GM21423 (cell line): ENCODE data around the gene TRMU.

Experiments
- ATAC-seq: cut with Tn5 transposase; IDR thresholded peaks from one replicate; pipeline ENCODE4 v1.9.1; 2021; ENCODE audit warnings: mild to moderate bottlenecking, moderate library complexity; ENCODE audit not compliant: unreplicated experiment

TRMU gene, protein sequence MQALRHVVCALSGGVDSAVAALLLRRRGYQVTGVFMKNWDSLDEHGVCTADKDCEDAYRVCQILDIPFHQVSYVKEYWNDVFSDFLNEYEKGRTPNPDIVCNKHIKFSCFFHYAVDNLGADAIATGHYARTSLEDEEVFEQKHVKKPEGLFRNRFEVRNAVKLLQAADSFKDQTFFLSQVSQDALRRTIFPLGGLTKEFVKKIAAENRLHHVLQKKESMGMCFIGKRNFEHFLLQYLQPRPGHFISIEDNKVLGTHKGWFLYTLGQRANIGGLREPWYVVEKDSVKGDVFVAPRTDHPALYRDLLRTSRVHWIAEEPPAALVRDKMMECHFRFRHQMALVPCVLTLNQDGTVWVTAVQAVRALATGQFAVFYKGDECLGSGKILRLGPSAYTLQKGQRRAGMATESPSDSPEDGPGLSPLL

DNA sequence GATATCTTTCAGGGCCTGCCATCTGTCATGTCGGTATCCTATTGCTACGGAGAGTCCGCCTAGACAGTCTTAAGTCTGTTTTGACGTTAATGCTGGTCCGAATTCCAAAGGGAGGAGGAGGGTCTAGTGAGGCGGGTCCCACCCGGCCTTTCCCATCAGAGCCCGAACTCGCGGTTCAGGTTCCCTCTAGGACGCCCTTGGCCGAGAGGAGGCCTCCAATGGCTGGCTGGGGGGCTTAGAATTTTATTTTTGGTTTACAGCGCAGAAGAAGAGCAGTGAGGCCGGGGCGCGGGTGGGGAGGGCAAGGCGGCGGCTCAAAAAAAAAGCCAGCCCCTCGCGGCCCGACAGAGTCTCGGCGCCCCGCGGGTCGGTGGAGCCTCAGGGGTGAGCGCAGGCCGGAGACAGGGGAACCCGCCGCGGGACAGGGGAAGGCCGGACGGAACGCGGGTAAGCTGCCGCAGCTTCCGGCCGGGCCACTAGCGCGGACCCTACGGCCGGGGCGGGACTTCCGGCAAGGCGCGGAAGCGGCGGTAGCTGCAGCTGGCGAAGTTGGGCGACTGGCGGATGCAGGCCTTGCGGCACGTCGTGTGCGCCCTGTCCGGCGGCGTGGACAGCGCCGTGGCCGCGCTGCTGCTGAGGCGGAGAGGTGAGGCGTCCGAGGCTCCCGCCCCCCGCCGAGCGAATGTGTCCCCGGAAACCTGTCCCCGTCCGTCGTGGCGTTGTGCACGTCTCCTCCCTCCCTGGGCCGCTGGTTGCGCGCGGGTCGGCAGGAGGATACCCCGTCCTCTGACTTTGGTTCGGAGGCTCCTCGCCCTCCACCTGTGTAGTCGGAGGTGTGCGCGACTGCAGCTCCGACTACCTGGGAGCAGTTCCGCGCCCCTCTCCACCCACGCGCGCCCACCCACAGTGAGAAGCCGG lies at the start of gene TRMU:
Gene TRMU (plus strand): TSS at position 514 of the 918 bp plus-strand sequence. CDS start 51 bp downstream, at position 565.
- ATAC-seq = peak; percentile 91

GRCh38 chr22:46286006-46286405 lies 49.5 kb upstream of the TRMU start:
- no peak for ATAC-seq

GRCh38 chr22:46286941-46287872 lies 48.3 kb upstream of the TRMU start:
- no peak for ATAC-seq

GRCh38 chr22:46287873-46288751 lies 47.4 kb upstream of the TRMU start:
- peak; percentile 74 for ATAC-seq

DNA sequence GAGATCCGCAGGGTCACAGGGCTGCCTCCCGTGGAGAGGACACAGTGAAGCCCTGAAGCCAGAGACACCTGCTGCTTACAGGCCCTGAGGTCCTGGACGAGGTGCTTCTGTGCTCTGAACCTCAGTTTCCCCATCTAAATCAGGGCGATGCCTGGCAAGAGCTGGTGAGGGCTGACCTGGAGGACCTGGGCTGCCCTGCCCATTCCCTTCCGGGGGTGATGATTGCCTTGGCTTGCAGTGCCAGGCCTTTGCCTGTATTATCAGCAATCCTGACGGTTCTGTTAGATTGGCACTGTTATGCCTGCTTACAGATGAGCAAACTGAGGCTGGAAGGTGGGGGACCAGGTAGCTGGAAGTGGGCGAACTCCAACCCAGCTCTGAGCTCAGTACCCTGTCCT lies 46.7 kb upstream of the TRMU start:
- ATAC-seq = no peak

- no peak for ATAC-seq
Observed at GRCh38 chr22:46289244-46289891, 46.1 kb upstream of the TRMU start.

DNA sequence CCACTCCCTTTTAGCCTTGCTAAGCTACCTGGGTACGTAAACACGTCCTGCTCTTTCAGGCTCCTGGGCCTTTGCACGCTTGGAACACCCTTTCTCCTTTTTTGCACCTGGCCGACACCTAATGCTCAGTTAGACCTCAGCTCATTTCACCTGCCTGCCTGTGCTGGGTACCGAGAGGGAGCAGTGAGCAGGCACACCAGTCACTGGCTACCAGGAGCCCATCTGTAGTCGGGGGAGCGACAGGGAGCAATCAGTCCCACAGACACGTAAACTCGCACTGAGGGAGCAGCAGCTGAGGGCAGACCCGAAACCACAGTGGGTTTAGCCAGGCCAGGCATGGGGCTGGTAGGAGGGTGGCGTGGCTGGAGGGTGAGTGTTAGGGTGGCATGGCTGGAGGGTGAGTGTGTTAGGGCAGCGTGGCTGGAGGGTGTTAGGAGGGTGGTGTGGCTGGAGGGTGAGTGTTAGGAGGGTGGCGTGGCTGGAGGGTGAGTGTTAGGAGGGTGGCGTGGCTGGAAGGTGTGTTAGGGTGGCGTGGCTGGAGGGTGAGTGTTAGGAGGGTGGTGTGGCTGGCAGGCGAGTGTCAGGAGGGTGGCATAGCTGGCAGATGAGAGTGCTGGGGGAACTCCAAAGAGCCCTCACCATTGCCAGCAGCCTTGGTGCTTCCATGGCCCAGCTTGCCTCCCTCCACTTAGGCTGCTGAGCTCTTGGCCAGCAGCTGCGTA lies 45.2 kb upstream of the TRMU start:
- ATAC-seq = no peak

- no peak for ATAC-seq
Observed at GRCh38 chr22:46290843-46291785, 44.4 kb upstream of the TRMU start.

DNA sequence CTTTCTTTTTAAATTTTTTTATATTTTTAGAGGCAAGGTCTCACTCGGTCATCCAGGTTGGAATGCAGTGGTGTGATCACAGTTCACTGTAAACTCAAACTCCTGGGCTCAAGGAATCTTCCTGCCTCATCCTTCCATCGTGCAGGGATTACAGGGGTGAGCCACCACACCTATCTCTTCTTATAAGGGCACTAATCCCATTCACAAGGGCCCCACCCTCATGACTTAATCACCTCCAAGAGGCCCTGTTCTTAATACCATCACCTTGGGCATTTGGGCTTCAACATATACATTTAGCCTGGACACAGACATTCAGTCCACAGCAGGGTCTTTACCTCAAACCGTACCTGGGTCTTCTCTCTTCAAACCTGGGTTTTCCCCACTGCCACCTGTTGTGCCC lies 43.3 kb upstream of the TRMU start:
- no peak for ATAC-seq

- ATAC-seq = no peak
Observed at GRCh38 chr22:46292732-46293131, 42.8 kb upstream of the TRMU start.

DNA sequence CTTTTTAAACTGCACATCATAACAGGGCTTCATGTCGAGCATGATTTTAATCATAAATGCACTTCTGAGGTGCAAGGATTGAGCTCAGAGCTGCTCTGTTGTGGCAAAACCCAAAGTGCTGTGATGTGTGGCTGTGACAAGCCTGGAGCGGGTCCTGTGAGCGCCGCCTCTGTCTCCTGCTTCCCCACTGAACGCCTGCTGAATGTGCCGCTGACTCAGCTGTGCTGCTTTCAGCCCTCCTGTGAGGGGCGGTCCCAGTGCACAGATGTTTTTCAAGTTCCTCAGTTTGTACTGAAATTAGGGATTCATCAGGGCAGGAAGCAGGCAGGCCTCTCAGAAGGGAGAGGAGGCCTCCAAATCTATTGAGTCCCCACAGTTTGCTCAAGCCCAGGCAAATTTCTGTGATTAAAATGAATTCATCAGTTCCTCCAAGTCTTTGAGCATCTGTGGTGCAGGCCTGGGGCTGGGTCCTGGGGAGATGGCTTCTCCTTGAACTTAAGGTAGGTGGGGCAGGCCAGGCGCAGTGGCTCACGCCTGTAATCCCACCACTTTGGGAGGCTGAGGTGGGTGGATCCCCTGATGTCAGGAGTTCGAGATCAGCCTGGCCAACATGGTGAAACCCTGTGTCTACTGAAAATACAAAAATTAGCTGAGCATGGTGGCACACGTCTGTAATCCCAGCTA lies 41.8 kb upstream of the TRMU start:
- ATAC-seq = no peak

- ATAC-seq = no peak
Observed at GRCh38 chr22:46294784-46295183, 40.7 kb upstream of the TRMU start.

GRCh38 chr22:46295277-46295971 lies 40.1 kb upstream of the TRMU start:
- ATAC-seq = no peak

DNA sequence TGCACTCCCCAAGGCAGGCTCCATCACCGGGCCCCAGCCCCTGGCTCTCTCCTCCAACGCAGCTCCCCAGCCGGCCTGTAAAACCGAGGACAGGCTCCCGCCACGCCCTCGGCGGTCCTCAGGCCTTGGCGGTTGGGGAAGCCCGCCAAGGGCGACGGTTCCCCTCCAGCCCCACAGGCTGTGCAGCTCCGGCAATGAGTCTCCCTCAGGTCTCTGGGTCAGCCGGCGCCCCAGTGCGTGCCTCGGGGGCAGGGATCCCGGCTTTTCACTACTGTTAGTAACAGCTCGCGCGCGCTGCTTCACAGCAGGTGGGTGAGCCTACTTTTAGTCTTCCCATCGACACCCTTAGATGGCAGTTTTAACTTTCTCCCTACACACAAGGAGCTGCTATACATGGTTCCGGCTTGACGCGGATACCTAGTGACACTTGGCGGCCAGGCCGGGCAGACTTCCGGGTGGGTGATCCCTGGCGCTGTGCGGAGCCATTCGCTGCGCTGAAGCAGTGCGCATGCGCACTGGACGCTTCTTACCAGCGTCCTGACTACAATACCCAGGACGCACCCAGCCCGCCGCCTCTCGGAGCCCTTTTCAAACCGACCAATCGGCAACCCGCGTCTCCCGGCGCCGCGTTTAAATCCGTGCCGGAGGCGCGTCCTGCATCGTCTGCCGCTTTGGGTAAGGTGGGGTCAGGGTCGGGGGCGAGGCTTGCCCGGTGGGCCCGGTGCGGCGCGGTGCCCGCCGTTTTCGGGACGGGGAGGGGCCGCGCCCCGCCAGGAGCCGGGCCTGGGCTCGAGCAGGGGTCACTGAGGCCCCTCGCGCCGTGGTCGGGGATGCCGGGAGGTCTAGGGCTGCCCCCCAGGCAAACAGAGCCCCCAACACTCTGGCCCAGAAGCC lies 39.0 kb upstream of the TRMU start, which contains the start of gene GTSE1:
Gene GTSE1 (plus strand): TSS at position 614 of the 894 bp plus-strand sequence. CDS start 531 bp downstream, outside the sequence.
- ATAC-seq = peak; percentile 91

- peak; percentile 16 for ATAC-seq
Observed at GRCh38 chr22:46297151-46297812, 38.2 kb upstream of the TRMU start.
